Peyer's patch (tissue), 4 donors: ENCODE results near the gene CBFB. TPM values are rescaled to one million over a fixed set of nuclear protein-coding genes. Genes with fewer than 3 reads are reported as not detected.

ENCODE experiments used
- DNase-seq, 3 donors: peaks; one replicate each; pipeline ENCODE4 v3.0.0-alpha.2; 2017 to 2019
- H3K27ac ChIP-seq, 4 donors: fragments of 200-600 bp; sonication (generic); one replicate each; pipeline ENCODE4 v1.5.1; 2016 to 2019
- H3K27me3 ChIP-seq, 2 donors: fragments of 200-600 bp; sonication (generic); one replicate each; pipeline ENCODE4 v1.5.1; 2019
- H3K36me3 ChIP-seq, 3 donors: fragments of 200-600 bp; sonication (generic); one replicate each; pipeline ENCODE4 v1.5.1; 2016 to 2019
- H3K4me1 ChIP-seq, 4 donors: fragments of 200-600 bp; sonication (generic); one replicate each; pipeline ENCODE4 v1.5.1; 2016 to 2019
- H3K4me3 ChIP-seq, 4 donors: fragments of 200-600 bp; sonication (generic); 1 replicate in 3 of 4; 2 replicates in 1 of 4; pipeline ENCODE4 v1.5.1; 2016 to 2019; ENCODE audit warnings: mild to moderate bottlenecking in 1 of 4
- H3K9me3 ChIP-seq, 4 donors: fragments of 200-600 bp; sonication (generic); one replicate each; pipeline ENCODE4 v1.5.1; 2016 to 2019; ENCODE audit warnings: mild to moderate bottlenecking in 1 of 4
- CTCF ChIP-seq, 6 experiments: fragments of 450-650 bp in 4 of 6; fragments of 200-600 bp in 2 of 6; sonication (generic) in 1 of 6; IDR thresholded peaks; one replicate each; pipeline ENCODE4 v1.5.1; 2017 to 2019; ENCODE audit warnings: antibody characterized with exemption in 6 of 6, mild to moderate bottlenecking in 3 of 6, moderate library complexity in 1 of 6
- POLR2A ChIP-seq, 2 donors: fragments of 450-650 bp; IDR thresholded peaks; one replicate each; pipeline ENCODE4 v1.5.1; 2017; ENCODE audit warnings: antibody characterized with exemption in 2 of 2, mild to moderate bottlenecking in 2 of 2, moderate library complexity in 2 of 2
- total RNA-seq, 4 donors: library from RNA; depleted of rRNA; stranded (reverse); fragments of >200 nt; gene quantifications; one replicate each; pipeline ENCODE4 v1.1.0, GENCODE V29; 2016

Gene CBFB
- total RNA-seq, 4 donors from 2014 or later: 14.0 to 30.5 (median 26.6) TPM

GRCh38 chr16:67088551-67088950 is 59.6 kb downstream of the CBFB start:
- no peaks in the 10 kb centered on the region for H3K9me3 ChIP-seq
- no peaks in the 10 kb centered on the region for H3K4me1 ChIP-seq
- no peaks in the 10 kb centered on the region for H3K27me3 ChIP-seq
- TF ChIP-seq POLR2A (IDR thresholded peaks at IDR 0.05) (no peak), CTCF (IDR thresholded peaks at IDR 0.05) (no peak)
- H3K36me3 ChIP-seq: peaks cover 0 to 6% (median 0%) of the 10 kb centered on the region in 3 donors
- DNase-seq: no peak
- H3K4me3 ChIP-seq: no peak overlapping the region
- no peak overlapping the region for H3K27ac ChIP-seq

GRCh38 chr16:67089101-67089500 is 60.2 kb downstream of the CBFB start:
- peaks cover 0 to 6% (median 0%) of the 10 kb centered on the region in 3 donors for H3K36me3 ChIP-seq
- TF ChIP-seq CTCF (IDR thresholded peaks at IDR 0.05) (no peak), POLR2A (IDR thresholded peaks at IDR 0.05) (no peak)
- no peak for DNase-seq
- no peaks in the 10 kb centered on the region for H3K9me3 ChIP-seq
- H3K4me1 ChIP-seq: no peaks in the 10 kb centered on the region
- H3K27ac ChIP-seq: no peak overlapping the region
- no peaks in the 10 kb centered on the region for H3K27me3 ChIP-seq
- no peak overlapping the region for H3K4me3 ChIP-seq

- Histone ChIP-seq H3K4me3 (no peak overlapping the region), H3K27me3 (no peaks in the 10 kb centered on the region), H3K4me1 (no peaks in the 10 kb centered on the region), H3K36me3 (peaks cover 0 to 6% (median 0%) of the 10 kb centered on the region in 3 donors), H3K9me3 (no peaks in the 10 kb centered on the region), H3K27ac (no peak overlapping the region)
- DNase-seq: no peak
- TF ChIP-seq CTCF (IDR thresholded peaks at IDR 0.05) (no peak), POLR2A (IDR thresholded peaks at IDR 0.05) (no peak)
These were observed 63.1 kb downstream of the CBFB start for GRCh38 chr16:67091906-67092566.

- Histone ChIP-seq H3K4me1 (no peaks in the 10 kb centered on the region), H3K9me3 (no peaks in the 10 kb centered on the region), H3K27ac (no peak overlapping the region), H3K4me3 (no peak overlapping the region), H3K36me3 (peaks cover 0 to 6% (median 0%) of the 10 kb centered on the region in 3 donors), H3K27me3 (no peaks in the 10 kb centered on the region)
- no peak for TF ChIP-seq CTCF (IDR thresholded peaks at IDR 0.05)
- no peak for TF ChIP-seq POLR2A (IDR thresholded peaks at IDR 0.05)
- DNase-seq: no peak
These were observed 64.3 kb downstream of the CBFB start for GRCh38 chr16:67093098-67093726.

- H3K4me1 ChIP-seq: no peaks in the 10 kb centered on the region
- no peak for DNase-seq
- no peaks in the 10 kb centered on the region for H3K9me3 ChIP-seq
- peaks cover 0 to 17% (median 0%) of the 10 kb centered on the region in 3 donors for H3K36me3 ChIP-seq
- H3K27me3 ChIP-seq: no peaks in the 10 kb centered on the region
- H3K4me3 ChIP-seq: no peak overlapping the region
- TF ChIP-seq POLR2A (IDR thresholded peaks at IDR 0.05): no peak
- no peak for TF ChIP-seq CTCF (IDR thresholded peaks at IDR 0.05)
- no peak overlapping the region for H3K27ac ChIP-seq
These were observed 69.7 kb downstream of the CBFB start for GRCh38 chr16:67098599-67098998.
